ENCODE data around the gene UEVLD.

- TF ChIP-seq ZBTB7A (tag by site-specific recombination; IDR thresholded peaks at IDR 0.05; ENCODE audit: low read depth) (no peak), CTCF (tag by site-specific recombination; IDR thresholded peaks at IDR 0.05) (no peak), ZNF660 (tag by site-specific recombination; IDR thresholded peaks at IDR 0.05) (no peak), ZNF704 (tag by site-specific recombination; IDR thresholded peaks at IDR 0.05) (no peak)
Observed at GRCh38 chr11:18534245-18534644, 54.3 kb downstream of the UEVLD start.

Data from HEK293 (cell line).